HL-60/S4 treated with phorbol 12-myristate 13-acetate at 8.2 ng/mL for 4 days and 3 days (cell line): Measurements from ENCODE around the gene SH3BP4.
"Not testable (repeated sequence)": the region's sequence is repeated elsewhere in the genome, so short reads cannot be mapped to it uniquely, and the experiment has no call there.

Source experiments
- in situ Hi-C: fragments of 300-500 bp; cut with MboI; formaldehyde crosslinking; loops from 2 replicates; pipeline ENCODE4 v1.15.0; 2022; ENCODE audit warnings: low sequenced_read_pairs

Gene SH3BP4

DNA sequence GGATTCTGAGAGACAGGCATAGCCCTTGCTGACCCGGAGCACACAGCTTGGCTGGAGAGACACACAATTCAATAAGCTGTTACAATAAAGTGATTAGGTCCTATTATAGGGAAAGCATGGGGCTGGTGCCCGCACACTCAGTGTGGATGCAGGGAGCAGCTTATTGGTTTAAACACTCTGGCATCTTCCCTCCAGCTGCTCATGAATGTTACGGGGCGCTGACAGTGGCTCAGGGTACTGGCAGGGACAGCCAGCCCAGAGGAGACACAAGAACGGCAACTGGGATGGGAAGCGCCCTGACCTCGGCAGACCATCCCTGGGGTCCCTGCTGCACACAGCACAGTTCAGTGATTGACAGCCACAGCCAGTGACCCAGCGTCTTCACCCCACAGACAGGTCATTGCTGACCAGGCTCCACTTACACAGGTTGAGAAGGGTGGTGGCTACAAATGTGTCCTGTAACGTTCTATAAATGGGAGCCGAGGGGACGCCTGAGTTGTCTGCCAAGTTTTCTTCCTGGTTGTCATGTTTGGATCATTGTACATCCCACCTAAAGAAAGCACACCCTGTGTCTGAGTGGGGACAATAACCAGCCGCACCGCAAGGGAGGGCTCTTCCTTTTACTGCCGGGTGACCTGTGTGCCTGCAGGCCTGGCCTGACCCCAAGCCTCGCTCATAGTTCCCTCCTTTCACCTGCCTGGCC lies 60.3 kb downstream of the SH3BP4 start:
- in situ Hi-C loops, result no loop called here

DNA sequence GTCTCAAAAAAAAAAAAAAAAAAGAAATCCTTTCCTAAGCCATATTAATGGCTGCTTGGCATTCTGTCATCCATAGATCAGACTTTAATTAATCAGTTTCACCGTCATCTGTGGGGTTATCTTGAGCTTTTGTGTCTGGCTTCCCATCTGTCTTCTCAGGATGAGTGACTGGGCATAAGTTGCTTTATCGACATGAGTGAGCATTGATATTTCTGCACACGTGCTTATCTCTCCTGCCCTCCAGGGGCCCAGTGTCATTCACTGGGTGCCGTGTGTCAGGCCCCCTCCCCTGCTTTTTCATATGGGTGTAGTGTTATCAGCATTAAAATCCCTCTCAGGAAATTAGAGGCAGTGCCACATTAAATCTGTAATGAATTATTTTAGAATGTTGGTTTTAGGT lies 65.6 kb downstream of the SH3BP4 start:
- in situ Hi-C loops, result no loop called here

DNA sequence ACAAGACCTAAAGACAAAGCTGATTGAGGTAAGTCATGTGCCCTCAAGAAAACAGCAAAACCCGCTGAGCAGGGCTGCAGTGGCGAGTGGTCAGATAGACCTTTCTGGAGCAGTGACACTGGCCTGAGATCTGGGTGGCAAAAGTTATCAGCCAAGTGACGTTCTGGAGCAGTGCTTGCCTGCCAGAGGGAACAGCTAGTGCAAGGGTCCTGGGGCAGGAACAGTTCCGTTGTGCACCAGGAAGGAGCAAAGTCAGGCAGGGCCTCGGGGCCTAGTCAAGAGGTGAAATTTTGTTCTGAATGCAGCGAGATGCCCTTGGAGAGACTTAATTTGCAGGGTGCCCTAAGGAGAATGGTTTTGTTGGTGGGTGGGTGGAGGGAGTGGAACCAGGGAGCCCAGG lies 67.0 kb downstream of the SH3BP4 start:
- in situ Hi-C loops, result no loop called here

DNA sequence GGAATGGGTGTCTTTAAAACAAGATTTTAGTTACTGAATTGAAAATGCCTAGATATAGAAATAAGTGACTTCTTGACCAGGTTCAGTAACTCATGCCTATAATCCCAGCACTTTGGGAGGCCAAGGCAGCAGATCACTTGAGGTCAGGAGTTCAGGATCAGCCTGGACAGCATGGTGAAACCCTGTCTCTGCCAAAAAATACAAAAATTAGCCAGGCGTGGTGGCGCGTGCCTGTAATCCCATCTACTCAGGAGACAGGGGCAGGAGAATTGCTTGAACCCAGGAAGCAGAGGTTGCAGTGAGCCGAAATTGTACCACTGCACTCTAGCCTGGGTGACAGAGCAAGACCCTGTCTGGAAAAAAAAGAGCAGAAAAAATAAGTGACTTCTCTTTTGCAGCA lies 68.3 kb downstream of the SH3BP4 start:
- in situ Hi-C loops, result not testable (repeated sequence)

DNA sequence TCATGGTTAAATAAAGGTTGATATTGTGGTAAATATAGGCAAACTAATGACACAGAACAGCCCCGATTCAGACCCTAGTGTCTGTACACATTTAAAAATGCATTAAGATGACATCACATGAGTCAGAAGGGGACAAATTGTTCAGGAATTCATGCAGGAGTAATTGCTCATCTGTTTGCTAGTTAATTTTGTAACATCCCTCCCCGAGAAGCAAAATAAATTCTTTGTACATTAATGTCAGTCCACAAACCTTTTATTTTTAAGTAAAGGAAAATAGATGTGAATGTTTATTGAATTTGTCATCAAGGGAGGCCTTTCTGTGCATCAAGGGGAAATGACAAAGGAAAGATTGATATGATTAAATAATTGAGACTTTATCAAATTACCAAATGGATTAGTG lies 69.9 kb downstream of the SH3BP4 start:
- in situ Hi-C loops, result no loop called here

DNA sequence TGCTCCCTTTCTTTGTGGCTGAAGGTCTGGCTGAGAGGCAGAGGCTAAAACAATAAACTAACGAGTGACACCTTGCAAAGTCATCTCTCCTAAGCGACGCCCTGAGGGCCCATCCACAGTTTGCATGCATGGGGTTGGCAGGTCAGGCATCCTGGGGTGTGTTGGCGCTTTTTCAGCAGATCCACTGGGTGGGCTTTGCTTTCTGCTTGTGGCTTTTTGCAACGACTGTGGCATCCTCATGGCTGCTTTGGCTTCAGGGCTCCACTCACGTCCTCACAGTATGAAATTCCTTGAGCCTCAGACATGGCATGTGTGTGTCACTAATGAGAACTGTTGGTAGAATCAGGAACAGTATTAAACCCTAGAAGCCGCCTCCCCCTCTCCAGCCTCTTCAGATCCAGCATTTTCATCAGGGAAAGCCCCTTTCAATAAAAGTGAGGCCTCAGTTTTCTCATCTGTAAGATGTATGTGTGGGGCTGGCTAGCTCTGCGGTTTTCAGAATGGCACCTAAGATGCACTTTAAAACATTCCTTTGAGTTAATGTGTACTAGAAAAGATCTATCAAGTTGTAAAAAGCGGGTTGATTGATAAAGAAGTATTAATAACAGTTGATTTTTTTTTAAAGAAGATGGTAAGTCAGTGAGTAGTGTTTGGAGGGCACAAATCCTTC lies 72.5 kb downstream of the SH3BP4 start:
- in situ Hi-C loops, result no loop called here

DNA sequence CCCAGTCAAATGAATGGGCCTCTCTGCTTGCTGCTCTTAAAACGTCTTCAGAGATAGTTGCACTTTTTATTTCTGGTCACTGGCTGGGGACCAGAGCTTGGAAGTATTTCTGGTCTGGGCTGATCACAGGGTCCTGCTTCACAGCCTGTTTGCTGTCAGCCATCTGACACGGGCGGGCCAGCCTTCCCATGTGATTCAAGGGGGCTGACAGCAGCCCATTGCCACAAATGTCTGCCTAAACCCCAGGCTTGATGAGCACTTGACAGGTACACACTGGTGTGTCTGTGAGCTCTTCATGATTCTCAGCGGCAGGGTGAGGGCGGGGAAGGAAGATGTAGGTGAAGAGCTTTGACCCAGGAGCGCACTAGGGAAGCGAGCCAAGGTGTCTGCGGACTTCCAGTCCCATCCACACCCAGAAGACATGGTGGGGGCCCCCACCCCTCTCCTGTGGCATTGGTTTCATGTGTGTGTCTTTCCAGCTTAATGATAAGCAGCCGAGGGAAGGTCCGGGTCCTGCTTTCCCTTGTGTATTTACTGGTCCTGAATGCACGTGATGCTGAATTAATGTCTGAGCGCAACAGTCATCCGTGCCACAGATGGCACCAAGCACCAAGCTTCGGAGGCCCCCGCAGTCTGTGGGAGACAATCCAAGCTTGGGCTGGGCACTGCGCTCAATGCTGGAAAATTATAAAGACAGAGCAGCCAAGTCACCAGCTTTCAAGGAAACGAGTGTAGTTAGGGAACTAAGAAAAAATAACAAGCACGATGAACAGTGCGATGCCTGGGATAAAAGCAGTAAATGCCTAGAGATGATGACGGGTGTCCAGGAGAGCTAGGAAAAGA lies 73.3 kb downstream of the SH3BP4 start:
- in situ Hi-C loops, result no loop called here

DNA sequence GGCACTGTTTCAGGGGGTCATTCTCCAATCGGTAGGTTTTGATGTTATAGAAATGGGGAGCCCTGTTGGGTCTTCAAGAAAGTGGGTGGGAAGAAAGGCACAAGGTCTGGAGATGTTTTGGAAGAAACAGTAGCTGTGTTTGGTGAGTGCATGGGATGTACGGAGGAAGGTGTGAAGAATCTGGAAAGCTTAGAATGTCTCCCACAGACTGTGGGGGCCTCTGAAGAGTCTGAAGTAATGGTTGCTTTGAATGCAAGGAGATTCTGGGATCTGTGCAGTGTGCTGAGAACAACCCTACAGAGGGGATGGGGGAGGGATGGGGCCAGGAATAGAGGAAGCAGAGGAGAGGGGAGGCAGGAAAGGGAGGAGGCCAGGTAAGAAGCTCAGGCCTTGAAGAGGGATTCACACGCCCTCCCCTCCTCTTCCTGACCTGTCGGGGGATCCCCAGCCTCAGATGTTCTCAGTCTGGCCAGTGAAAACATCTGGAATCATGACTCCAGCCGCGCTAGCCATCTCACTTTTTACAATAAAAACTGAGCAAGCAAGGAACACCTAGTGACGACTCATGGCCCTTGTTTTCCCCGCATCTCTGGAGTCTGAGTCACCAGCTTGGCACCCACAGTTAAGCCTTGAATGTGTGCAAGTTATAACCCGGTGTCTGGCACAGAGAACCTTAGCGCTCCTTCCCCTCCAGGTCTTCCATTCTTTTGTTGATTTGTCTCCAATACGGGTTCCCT lies 74.2 kb downstream of the SH3BP4 start:
- in situ Hi-C loops, result no loop called here

DNA sequence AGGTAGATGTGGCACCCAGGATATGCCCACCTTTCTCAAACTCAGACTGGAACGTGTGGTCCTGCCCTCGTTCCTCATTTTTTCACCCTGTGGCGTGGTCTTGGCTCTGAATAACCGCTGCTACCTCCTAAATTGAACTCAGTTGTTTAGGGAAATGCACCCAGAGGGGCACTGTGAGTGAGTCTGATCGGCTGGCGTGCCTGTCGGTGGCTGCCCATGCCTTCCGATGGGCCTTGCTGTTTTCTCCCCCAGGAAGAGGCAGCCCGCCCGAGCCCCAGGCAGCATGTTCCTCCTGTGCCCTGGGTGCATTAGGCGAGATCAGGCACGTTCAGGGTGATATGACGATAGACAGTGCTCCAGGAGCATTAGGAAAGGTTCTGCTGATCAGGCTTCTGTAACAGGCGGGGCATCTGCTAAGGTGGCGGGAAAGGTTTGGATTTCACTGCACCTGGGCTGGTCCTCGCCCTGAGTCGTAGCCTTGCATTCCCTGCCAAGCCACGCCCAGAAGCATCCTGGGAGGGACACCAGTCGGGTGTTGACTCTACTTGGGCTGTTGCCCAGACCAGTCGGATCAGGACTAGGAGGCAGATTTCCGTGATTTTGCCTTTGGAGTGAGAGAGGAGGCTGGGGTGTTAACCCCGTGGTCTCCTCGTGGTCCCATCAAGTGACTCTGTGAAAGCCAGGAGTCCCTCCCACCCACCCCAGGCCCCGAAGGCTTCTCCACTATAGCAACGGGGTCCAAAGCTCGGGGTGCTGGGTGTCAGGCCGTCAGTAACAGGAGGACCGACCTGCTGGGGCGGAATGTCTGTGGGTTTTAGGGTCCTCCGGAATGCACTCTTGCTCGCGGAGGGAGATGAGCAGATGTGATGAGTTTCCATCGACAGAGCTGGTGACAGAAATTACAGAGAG lies 75.1 kb downstream of the SH3BP4 start:
- in situ Hi-C loops, result no loop called here

DNA sequence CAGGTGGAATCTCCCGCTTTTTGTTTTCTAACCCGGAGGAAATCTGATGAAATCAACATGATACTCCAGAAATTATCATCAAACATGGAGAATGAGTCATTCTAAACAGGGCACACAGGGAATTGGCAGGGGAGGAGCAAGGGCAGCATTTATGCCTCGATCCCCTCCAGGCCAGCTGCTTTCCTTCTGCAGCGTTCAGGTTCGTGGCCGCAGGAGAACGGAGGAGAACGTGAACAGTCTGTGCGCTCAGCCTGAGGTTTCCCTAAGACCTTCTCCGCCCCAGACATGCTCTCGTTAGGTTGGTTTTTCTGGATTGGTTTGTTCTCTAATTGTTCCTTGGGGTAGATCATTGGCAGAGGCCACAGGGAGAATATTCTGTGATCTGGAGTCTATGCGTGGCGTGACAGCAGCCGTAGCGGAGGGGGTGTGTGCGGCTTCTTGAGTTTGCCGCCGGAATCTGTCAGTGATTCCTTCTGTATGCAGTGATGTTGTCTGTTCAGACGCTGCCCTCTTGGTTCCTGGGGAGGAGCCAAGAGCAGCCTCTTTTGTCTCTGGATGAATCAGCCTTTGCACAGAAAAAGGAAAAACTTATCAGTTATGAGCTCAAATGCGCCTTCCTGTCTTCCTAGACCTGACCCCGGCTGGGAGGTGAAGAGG lies 75.9 kb downstream of the SH3BP4 start:
- in situ Hi-C loops, result no loop called here

DNA sequence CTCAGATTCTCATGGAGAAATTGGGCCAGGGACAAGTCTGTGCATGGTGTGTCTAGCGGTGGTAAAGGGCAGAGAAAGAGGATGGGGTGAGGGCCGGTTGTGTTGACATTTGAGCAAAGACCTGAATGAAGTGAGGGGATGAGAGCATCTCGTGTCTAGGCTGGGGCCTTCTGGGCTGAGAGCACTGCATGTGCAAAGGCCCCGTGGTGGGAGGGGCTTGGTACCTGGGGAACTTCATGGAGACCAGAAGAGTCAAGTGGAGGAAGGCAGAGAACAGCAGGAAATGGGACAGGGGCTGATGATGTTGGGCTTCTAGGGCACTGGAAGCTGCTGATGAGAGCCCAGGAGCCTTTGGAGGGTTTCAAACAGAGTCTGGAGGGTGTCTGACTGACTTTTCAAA lies 76.8 kb downstream of the SH3BP4 start:
- in situ Hi-C loops, result no loop called here

DNA sequence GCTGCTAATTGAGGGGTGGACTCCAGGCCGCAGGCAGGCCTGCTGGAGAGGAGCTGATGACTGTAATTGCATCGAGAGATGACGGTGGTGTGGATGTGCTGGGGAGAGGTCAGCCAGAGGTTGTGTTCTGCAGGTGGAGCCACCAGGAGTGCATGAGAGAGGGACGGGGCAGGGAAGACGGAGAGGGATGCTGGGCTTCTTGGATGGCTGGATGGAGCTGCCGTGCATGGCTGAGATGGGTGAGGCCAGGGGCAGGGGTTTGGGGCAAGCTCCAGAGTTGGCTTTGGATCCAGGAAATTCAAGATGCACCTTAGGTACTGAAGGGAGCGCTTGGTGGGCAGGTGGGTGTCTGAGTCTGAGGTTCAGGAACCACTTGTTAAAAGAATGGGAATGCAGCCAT lies 77.2 kb downstream of the SH3BP4 start:
- in situ Hi-C loops, result no loop called here

DNA sequence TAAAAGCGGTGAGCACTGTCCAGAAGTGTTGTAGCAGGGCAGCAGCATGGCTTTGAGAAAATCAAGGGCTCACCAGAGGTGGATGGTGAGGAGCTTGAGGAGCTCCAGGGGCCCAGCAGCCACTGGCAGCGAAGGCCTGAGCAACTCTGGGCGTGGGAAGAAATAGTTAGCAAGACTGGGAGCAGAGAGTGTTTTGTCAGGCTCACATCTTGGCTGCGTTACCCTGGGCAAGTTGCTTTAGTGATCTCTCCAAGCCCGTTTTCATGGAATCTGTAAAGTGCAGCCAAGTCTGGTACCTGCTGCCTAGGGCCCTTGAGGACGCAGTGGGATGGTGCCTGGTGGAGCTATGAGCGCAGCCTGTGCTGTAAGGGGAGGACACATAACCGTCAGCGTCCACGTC lies 78.3 kb downstream of the SH3BP4 start:
- in situ Hi-C loops, result no loop called here

DNA sequence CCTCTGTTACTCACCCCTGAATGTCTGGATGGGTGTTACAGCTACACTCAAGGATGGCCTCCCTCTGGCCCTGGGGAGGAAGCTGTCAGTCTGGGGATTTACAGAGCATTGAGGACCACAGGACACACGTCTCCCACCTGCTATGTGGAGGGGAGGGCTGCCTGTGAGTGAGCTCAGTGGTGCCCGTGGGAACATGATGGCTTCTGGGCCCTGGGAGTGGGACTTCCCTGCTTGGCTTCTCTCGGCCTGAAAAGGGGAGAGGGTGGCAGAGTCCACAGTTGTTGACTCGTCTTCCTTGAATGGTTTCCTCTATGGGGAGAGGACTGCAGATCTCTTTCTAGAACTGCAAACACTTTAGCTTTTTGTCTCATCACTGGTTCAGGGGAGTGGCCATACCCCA lies 79.1 kb downstream of the SH3BP4 start:
- in situ Hi-C loops, result no loop called here

DNA sequence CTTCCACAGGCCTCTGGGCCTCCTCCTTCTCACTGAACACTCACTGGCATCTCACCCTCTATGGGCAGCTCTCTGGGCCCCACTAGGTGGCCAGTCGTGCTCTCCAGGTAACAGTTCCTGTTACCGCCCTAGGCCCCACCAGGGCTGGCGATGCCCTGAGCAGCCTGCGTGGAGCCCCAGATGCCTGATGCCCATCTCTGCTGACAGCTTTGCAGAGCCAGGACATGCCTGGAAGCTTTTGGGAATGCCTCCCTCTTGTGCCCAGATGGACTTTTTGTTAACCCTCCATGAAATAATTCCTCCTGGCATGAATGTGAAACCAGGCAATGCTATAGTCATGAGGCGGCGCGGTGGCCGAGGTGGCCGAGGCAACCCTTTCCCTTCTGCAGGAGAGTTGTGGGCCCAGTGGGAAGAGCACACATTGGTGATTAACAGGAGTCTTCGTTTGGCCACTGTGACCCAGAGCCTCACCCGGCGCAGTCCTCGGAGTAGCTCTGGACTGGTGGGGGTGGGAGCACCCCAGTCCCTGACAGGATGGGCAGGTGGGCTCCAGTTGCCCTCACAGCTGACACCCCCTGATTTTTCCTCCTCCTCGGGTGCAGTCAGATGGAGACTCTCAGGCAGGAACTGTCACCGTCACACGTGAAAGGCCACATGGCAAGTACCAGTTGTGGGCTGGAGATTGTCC lies 80.0 kb downstream of the SH3BP4 start:
- in situ Hi-C loops, result no loop called here

DNA sequence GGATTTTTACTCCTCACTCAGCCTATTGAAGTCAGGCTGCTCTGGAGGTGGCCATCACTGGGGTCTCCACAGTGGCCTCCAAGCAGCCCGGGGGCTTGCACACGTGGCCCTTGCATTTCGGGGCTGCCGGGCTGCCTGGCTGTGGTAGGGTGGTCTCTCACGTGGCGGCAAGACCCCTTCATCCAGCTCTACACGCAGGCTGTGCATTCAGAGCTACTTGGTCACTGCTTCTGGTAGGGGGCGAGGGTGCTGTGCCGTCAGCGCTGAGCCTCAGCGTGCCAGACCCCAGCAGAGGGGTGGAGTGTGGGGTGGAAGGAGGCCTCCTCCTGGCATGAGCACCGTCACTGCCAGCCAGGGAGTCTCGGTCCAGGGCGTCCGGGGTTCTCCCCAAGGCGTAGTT lies 80.6 kb downstream of the SH3BP4 start:
- in situ Hi-C loops, result no loop called here

DNA sequence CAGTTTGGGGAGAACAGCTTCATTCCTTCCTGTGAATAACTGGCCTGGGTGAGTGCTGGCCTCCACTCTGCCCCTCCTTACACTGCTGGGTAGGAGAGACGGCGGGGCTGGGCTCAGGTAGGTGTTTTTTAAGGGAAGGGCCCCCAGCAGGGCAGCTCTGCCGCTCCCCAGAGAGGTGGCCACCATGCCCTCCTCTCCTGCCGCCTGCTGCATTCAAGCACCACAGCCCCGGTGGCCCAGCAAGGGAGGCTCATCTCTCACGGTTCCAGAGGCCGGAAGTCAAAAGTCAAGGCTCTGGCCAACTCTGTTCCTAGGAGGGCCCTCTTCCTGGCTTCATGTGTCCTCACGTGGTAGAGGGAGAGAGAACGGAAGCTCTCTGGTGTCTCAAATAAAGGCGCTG lies 81.1 kb downstream of the SH3BP4 start:
- in situ Hi-C loops, result no loop called here

DNA sequence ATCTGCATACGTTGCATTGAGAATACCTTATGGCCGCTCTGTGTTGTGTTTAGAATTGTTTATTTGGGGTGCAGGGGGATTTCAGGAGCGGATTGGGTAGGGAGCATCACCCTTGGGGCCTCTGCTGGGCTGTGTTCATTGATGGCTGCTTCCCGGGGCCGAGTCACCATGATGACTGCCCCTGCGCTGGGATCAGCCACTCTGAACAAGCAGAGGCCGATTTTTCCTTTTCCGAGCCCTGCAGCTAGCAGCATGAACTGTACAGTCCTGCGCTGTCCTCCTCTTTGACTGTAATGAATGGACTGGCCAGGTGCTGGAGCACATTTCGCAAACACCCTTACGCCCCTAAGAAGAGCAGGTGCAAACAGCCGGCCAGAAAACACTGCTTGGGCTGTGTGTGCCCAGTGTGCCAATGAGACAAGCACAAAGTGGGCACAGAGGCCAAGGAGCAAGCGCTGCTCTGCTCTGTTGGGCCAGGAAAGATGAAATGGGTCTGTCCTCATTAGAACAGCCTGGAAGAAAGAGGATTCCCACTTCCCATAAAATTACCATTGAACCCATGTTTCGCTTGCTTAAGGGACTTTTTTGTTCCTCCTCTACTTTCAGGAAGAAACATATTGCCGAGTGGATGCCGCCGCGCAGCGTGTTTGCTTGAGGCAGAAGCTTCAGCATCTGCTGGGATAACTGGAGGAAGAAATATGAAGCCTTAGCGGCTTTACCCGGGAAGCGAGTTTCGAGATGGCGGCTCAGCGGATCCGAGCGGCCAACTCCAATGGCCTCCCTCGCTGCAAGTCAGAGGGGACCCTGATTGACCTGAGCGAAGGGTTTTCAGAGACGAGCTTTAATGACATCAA lies 82.7 kb downstream of the SH3BP4 start:
- in situ Hi-C loops, result no loop called here
